K562 (cell line): ENCODE results near the gene BSCL2. TPM values are rescaled to one million over a fixed set of nuclear protein-coding genes. Genes with fewer than 3 reads are reported as not detected.

Source experiments
- FOXK2 ChIP-seq, 2 experiments: fragments of 450-650 bp; IDR thresholded peaks in 1 of 2; conservative IDR thresholded peaks in 1 of 2; 2 replicates each; pipeline ENCODE4 v1.6.1; 2016; ENCODE audit warnings: low read depth in 2 of 2, mild to moderate bottlenecking in 1 of 2
- FOXO4 ChIP-seq: fragments of 450-650 bp; formaldehyde crosslinking; IDR thresholded peaks from 2 replicates; pipeline ENCODE4 v1.4.0; 2020; ENCODE audit warnings: mild to moderate bottlenecking, moderate library complexity
- FOXP1 ChIP-seq: sonication (generic); formaldehyde crosslinking; IDR thresholded peaks from 2 replicates; pipeline ENCODE4 v1.8.0; 2022; ENCODE audit warnings: mild to moderate bottlenecking, missing genetic modification reagents
- GABPA ChIP-seq: fragments of 200-800 bp; sonication (Bioruptor generic); conservative IDR thresholded peaks from 2 replicates; pipeline ENCODE4 v1.6.1; 2016; ENCODE audit warnings: low read depth, missing genetic modification characterization, missing compliant biosample characterization
- HDAC3 ChIP-seq: fragments of 450-650 bp; IDR thresholded peaks from 2 replicates; pipeline ENCODE4 v1.6.1; 2018; ENCODE audit warnings: borderline replicate concordance, mild to moderate bottlenecking, moderate library complexity; ENCODE audit not compliant: partially characterized antibody
- HIVEP1 ChIP-seq: fragments of 250-450 bp; sonication (Bioruptor Pico); IDR thresholded peaks from 2 replicates; pipeline ENCODE4 v1.4.0; 2020; ENCODE audit warnings: mild to moderate bottlenecking
- MXI1 ChIP-seq: IDR thresholded peaks from 2 replicates; pipeline ENCODE4 v1.6.1; 2011; ENCODE audit warnings: low read depth, mild to moderate bottlenecking, improper control_type of control experiment, low read length
- NFE2 ChIP-seq: IDR thresholded peaks from 2 replicates; pipeline ENCODE4 v1.6.1; 2014; ENCODE audit warnings: antibody characterized with exemption, low read depth
- POLR3A ChIP-seq: IDR thresholded peaks from 2 replicates; pipeline ENCODE4 v1.6.1; 2011; ENCODE audit warnings: borderline replicate concordance, mild to moderate bottlenecking, moderate library complexity; ENCODE audit not compliant: insufficient read length, insufficient read depth; ENCODE audit errors: extremely low read depth
- RFX5 ChIP-seq: IDR thresholded peaks from 2 replicates; pipeline ENCODE4 v1.6.1; 2011; ENCODE audit warnings: low read depth, mild to moderate bottlenecking, improper control_type of control experiment, low read length
- TCF3 ChIP-seq: sonication (generic); formaldehyde crosslinking; IDR thresholded peaks from 2 replicates; pipeline ENCODE4 v1.4.0; 2020; ENCODE audit warnings: mild to moderate bottlenecking, missing genetic modification reagents
- THAP12 ChIP-seq: fragments of 250-450 bp; sonication (Bioruptor Pico); IDR thresholded peaks from 2 replicates; pipeline ENCODE4 v1.9.0; 2021; ENCODE audit warnings: mild to moderate bottlenecking, inconsistent platforms
- VEZF1 ChIP-seq: fragments of 200-800 bp; sonication (Bioruptor generic); IDR thresholded peaks from 2 replicates; pipeline ENCODE4 v1.6.1; 2017; ENCODE audit warnings: missing genetic modification characterization, missing compliant biosample characterization
- ZBTB26 ChIP-seq: fragments of 450-650 bp; formaldehyde crosslinking; IDR thresholded peaks from 2 replicates; pipeline ENCODE4 v1.4.0; 2022; ENCODE audit warnings: missing genetic modification characterization
- ZHX1 ChIP-seq: fragments of 150-350 bp; conservative IDR thresholded peaks from 2 replicates; pipeline ENCODE4 v1.6.1; 2014; ENCODE audit warnings: low read length
- ZNF699 ChIP-seq: fragments of 250-450 bp; sonication (Bioruptor Pico); IDR thresholded peaks from 2 replicates; pipeline ENCODE4 v1.8.0; 2021; ENCODE audit warnings: mild to moderate bottlenecking, moderate library complexity; ENCODE audit not compliant: insufficient replicate concordance
- polyA plus RNA-seq, 8 experiments: library from polyadenylated mRNA; depleted of rRNA in 4 of 8; stranded (reverse) in 5 of 8; unstranded in 3 of 8; fragments of >200 nt; fragmentation: Nextera tagmentation in 2 of 8; fragmentation: Illumina TruSeq in 1 of 8; extraction: Ambion mirVana in 2 of 8; extraction: Trizol in 1 of 8; gene quantifications; 2 replicates each; pipeline versions ENCODE4 v1.2.1 to v1.2.3, GENCODE V29; 2011 to 2014; ENCODE audit warnings: inconsistent platforms in 1 of 8, missing spikeins in 1 of 8
- total RNA-seq, 7 experiments: library from RNA; depleted of rRNA in 6 of 7; stranded (reverse); fragments of >200 nt in 6 of 7; fragmentation: Illumina TruSeq in 2 of 7; extraction: Trizol in 2 of 7; gene quantifications; 2 replicates each; pipeline versions ENCODE4 v1.2.1 to v1.2.3, GENCODE V29; 2011 to 2021; ENCODE audit warnings: low replicate concordance in 1 of 7

The BSCL2 gene
- total and polyA plus RNA-seq, 9 of the 15 experiments (the other 6 are each of a cell fraction or from before 2014, with no cell fraction given) = 18.9 to 51.7 (median 35.2) TPM

GRCh38 chr11:62727165-62727871 is 20.1 kb upstream of the BSCL2 start, which contains the start of gene HNRNPUL2 (continued):
- TF ChIP-seq FOXO4 (CRISPR knock-in tag) = no peak
- TF ChIP-seq RFX5 = no peak
- no peak for TF ChIP-seq HIVEP1 (CRISPR knock-in tag)
- TF ChIP-seq GABPA (tag) = no peak
- TF ChIP-seq FOXK2 (conservative IDR thresholded peaks at IDR 0.05 in 1 of 2, IDR thresholded peaks at IDR 0.05 in 1 of 2; ENCODE audit: low read depth in 2 of 2) = no peak; a peak in 1 of 4 replicates
- TF ChIP-seq TCF3 (CRISPR knock-in tag) = peak; percentile 39; the same call in 1 of the 2 replicates
- TF ChIP-seq ZNF699 (CRISPR knock-in tag) = no peak
- TF ChIP-seq ZHX1 = no peak
- TF ChIP-seq THAP12 (CRISPR knock-in tag) = peak; percentile 61
- TF ChIP-seq VEZF1 (CRISPR knock-in tag) = peak; percentile 75
- no peak for TF ChIP-seq HDAC3
- TF ChIP-seq ZBTB26 (CRISPR knock-in tag) = no peak; the same call in 1 of the 2 replicates
- no peak for TF ChIP-seq NFE2
- TF ChIP-seq MXI1 = no peak
- TF ChIP-seq POLR3A = no peak
- peak; percentile 91; the same call in 1 of the 2 replicates for TF ChIP-seq FOXP1
